GM19438 (cell line): ENCODE measurements around the gene LRRC9.
"Not testable (repeated sequence)": the region's sequence is repeated elsewhere in the genome, so short reads cannot be mapped to it uniquely, and the experiment has no call there.

Source experiments
- ATAC-seq: cut with Tn5 transposase; IDR thresholded peaks from one replicate; pipeline ENCODE4 v1.9.1; 2021; ENCODE audit warnings: low read depth; ENCODE audit not compliant: unreplicated experiment

Gene LRRC9

DNA sequence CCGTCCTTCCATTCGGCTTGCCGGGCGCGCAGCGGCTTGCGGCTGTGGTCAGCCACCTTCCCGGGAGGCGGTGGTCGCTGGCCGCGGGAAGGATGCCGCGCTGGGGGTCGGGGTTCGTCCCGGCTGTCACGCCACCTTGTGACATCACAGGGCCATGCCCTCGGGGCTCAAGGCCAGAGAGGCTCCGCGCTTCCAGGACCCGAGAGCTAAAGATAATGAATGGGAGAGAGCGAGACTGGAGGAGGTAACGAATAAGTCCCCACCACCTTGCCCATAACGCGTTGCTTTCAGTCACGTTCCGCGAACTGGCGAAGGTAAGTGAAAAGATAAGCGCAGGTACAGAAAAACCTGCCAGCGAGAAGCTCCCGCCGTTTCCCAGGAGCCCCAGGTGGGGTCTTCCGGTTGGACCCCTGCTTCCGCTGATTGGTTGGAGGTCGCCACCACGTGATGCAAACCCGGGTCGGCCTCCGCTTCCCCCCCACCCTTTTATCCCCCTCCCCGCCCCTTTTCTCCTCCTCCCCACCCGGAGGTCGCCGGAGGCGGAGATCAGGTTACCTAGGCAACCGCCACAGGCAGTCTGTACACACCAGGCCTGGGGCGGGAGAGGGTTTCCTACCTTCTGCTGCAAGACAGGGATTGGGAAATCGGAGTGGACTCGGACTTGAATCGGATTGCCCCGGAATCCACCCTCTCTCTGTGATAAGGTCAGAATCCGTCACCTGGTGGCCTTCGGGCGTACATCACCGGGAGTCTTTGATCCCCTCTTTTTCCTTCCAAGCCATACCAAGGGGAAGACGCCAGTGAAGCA is at the start of gene LRRC9:
TSS of gene LRRC9 (plus strand) at position 575 of the 808 bp plus-strand sequence.
- no peak for ATAC-seq

DNA sequence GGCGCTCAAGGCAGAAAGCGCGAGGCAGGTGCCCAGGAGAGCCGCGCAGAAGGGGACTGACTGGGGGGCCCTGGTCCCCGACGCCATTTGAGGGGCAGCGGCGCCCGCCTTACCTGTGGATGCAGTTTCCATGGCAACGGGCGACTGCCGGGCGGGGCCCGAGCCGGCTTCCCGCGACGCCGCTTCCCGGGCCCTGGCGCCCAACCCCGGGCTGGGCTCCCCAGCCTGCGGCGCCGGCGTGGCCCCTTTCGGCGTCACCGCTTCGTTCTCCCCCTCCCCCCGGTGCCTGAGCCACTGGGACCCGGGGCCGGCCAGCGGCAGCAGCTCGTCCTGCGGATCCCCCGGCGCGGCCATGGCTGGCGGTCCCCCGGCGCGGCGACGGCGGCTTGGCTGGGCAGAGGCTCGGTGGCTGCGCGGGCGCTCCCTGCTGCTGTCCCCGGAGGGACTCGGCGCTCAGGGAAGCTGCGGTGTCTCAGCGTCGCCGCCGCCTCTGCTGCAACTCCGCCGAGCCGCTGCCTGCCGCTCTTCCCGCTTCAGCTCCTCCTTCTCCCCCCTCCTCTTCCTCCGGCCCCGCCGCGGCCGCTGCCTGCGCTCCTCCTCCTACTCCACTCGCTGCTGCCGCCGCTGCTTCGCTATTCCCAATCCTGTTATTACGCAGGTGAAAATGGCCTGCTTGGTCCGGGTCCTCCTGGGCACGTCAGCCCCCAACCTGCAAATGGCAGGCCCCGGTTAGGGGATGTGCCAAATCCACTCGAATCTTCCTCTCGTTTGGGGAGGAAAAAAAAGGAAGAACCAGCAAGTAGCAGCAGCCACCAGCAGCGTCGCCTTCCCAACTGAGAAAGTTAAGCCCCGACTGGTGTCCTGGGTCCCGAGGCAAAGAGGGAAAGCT is 49.4 kb upstream of the LRRC9 start, which contains the start of gene RTN1:
TSS of gene RTN1 (minus strand) at position 500 of the 889 bp plus-strand sequence. CDS start at position 354, 146 bp downstream.
- ATAC-seq: peak; percentile 65

DNA sequence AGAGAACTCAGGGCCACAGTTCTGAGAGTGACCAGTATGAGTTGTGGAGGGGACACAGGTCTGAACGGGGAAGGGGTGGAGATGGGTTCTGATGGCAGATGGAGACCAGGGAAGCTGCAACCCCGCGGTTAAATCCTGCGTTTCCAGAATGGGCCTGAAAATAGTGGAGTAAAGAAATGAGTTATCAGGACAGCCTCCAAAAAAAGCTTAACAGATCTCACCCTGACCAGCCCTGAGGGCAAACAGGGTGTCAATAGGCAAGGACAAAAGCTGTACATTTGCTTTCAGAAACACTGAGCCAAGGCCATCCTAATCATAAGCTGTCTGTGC is 48.8 kb upstream of the LRRC9 start:
- ATAC-seq: no peak

DNA sequence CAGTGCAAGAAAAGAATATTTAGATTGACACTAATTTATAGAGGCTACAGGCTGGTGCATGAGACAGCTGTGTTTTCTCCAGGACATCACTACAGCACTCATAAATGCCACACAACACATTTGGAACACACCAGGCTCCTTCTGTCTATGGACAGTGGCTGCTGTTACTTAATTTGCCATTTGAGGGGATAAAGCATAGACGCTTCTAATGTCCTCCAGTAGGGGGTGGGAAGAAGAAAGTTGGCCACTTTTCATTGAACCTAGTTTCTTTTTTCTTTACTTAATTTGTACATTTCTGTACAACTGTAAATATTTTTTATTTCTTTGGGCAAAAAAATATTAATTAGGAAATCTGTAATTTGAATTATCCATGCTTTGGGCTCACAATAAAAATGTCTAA is 37.0 kb upstream of the LRRC9 start:
- no peak for ATAC-seq

DNA sequence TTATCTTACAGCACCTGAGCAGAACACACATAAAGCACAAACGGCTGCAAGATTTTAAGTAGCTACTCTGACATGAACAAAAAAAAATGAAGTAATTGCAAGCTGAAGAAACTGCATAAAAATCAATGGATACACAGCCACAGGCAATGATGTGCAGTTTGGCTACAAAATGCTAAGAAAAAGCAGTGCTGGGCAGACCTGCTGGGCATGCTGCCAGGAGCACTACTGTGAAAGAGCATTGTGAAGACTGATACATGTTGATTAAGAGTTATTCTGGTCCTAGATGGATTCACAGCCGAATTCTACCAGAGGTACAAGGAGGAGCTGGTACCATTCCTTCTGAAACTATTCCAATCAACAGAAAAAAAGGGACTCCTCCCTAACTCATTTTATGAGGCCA is 29.3 kb upstream of the LRRC9 start:
- ATAC-seq: no peak

DNA sequence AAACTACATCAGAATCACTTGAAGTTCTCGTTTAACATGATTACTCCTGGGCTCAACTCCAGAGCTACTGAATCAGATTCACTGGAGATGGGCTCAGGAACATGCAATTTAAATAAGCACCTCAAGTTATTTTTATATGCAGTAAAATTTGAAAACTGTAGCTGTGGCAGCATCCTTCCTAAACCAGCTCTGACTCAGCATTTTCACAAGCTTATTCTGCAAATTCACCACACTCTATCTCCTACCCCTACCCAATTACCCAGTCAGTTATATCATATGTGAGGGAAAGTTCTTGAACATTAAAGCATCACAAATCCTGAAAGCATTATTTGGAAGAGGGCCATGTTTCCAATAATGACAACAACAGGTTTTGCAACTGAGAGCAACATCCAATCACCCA is 24.2 kb upstream of the LRRC9 start:
- ATAC-seq: no peak

DNA sequence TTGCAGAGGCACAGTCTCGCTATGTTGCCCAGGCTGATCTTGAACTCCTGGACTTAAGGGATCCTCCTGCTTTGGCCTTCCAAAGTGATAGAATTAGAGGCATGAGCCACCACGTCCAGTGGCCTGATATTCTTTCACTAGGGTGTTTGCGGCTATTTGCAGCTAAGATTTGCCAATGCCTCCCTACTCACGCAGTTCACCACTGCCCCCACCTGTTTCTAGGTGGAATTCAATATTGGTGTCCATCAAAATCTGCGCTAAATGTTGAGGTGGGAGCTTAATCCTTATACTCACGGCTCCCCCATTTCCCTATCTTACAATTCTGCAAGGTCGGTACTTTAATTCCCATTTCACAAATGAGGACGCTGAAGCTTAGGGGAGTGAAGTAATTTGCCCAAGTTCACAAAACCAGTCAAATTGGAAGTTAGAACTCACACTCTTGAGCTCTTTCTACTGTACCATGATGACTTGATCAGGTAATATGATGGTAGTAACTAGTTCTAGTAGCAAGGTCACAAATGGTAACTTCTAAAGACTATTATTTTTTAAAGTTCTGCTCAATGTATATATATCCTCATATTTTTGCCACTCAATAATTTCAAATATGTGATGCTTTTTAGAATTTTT is 22.1 kb upstream of the LRRC9 start:
- ATAC-seq: no peak

DNA sequence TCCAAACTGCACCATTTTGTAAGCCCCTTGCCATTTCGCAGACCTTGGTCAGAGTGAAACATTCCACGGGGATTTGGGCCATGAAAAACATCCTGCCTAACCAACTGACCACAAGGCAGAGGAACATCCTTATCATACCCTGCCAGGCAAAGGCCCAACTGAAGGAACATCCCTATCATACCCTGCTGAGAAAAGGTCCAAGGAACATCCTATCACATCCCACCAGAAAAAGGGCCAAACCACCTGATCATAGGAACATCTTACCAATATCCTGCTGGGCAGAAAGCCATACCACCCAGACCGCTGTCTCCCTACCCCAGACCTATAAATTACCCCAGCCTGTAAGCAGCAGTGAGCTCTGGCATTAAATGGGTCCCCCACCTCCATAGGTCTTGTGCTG is 19.4 kb upstream of the LRRC9 start:
- ATAC-seq: no peak

DNA sequence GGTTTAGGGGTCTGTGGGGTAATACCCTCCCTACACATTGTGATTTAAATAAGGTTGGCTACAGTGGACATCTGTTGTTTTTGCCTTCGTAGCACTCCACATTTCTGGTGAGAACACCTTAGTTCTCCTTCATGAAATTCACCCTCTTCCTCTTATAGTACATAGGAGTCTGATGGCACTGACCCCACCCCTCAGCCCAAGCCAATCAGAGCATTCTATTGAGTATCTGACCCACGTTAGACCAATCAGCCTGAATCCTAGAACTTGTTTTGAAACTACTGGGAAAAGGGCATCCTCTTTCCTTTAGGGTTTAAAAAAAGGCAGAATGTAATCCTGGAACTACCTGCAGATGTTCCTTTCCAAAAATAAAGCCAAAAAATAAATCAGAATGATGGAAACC is 15.8 kb upstream of the LRRC9 start:
- no peak for ATAC-seq

DNA sequence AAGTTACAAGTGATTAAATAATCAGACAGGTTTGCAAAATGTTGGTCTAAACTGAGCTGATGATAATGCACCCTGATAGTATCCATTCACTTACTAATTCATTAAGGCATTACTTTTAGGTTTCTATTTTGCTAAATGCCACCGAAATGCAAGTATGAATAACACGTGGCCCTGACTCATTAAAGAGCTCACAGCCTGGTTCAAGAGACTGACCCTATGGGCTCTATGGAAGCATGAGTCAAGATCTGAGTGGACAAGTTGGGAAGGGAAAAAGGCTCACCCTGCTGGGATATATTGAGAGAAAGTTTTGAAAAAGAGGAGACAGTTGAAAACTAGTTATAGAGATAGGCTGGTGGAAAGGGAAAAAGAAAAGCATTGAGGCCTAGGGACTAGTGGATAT is 14.8 kb upstream of the LRRC9 start:
- ATAC-seq: no peak

DNA sequence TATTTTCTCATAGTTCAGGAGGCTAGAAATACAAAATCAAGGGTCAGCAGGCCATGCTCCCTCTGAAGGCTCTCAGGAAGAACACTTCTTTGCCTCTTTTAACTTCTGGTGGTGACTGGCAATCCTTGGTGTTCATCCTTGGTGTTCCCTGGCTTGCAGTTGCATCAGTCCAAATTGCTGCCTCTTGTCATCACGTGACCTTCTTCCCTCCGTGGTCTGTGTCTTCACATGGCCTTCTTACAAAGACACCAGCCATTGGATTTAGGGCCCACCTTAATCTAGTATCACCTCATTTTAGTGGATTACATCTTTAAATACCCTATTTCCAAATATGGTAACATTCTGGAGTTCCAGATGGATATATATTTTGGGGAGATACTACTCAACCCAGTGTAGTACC is 7.5 kb upstream of the LRRC9 start:
- ATAC-seq: no peak

DNA sequence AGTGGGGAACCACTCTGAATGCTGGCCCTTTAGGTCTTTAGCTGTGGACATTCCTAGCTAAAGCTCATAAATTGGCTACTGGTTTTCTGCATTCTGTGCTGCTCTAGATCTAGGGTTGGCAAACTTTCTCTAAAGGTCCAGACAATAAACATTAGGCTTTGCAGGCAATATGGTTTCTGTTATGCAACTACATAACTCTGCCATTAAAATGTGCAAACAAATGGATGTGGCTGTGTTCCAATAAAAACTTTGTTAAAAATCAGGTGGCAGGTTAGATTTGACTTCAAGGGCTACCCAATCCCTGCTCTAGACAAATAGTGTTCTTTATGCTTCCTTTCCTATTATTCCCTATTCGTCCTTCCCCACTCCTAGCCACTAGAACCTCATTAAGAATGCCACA is 6.8 kb upstream of the LRRC9 start:
- no peak for ATAC-seq

DNA sequence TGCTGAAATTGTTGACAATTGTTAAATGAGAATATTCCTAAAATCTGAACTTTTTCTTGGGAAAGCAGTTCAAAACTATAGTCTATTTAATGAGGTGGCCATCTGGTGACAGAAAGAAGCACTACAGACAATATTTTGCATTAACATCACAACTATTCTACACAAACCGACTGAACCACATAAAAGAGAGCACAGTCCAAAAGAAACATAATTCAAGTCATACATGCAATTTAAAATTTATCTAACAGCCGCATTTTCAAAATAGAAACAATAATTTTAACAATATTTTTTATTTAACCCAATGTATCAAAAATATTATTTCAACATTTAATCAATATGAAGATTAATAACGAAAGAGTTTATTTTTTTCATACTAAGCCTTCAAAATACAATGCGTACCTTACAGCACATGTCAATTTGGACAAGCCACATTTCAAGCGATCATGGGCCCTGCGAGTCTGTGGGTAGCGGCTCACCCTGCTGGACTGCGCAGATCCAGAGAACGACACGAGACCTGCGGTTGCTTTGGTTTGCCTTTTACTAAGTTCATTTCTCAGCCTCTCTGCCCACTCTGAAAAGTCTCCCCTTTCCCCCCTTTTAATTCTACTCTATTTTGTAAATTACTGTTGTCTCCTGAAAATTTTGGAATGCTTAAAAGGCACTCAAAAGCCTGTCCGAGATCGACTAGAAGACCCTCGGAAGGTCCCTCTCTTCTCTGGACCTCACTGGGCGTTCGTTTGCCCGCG is 947 bp upstream of the LRRC9 start:
- no peak for ATAC-seq

DNA sequence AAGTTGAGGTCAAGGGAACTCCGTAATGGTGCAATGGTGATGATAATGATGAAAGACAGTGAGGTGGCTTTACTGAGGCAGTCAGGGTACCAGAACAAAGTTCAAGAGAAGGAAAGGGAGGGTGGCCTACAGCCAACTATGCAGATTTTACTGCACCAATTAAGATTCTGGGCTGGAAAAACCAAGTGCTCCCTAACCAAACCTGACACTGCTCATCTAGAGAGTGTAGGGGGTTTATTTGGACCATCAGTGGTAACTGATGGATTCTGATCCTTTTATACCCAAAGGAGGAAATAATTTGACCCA is 387 bp downstream of the LRRC9 start:
- no peak for ATAC-seq

DNA sequence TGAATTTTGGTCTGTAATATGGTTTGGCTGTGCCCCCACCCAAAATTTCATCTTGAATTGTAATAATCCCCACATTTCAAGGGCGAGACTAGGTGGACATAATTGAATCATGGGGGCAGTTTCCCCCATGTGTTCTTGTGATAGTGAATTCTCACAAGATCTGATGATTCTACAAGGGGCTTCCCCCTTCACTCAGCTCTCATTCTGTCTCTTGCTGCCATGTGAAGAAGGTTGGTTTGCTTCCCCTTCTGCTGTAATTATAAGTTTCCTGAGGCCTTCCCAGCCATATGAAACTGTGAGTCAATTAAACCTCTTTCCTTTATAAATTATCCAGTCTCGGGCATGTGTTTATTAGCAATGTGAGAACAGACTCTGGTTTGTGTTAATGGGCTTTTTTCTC is 5.9 kb downstream of the LRRC9 start:
- no peak for ATAC-seq

DNA sequence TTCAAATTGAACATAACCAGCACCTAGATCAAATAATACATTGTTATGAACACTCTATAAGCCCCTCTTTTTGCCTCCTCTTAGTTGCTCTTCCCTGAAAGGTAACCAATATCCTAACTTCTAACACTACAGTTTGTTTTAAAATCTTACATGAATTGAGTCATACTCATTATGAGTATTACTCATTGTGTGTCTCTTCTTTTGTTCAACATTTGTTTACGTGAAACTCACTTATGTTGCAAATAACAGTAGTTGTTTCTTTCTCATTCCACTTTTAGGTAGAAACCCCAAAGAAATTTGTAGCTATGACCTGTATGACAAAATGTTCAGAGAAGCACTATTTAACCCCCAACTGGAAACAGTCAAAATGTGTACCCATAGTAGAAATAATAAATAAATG is 6.6 kb downstream of the LRRC9 start:
- no peak for ATAC-seq

DNA sequence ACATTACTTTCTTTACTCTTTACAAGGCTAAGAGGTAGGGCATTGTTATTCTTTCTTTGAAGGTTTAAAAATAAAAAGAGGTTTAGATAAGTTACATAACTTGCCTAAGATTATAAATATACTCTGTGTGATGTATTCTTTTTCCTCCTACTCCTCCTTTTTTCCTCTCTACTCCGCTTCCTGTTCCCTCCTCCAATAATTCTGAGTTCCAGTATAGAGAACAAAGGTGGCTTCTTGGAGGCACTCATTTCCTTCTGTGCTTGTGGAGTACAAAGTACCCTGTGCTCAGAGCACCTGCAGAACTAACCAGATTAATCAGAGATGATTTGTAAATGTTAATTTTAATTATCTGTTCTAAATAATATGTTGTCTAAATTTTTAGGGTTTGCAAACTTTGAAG is 11.3 kb downstream of the LRRC9 start:
- no peak for ATAC-seq

DNA sequence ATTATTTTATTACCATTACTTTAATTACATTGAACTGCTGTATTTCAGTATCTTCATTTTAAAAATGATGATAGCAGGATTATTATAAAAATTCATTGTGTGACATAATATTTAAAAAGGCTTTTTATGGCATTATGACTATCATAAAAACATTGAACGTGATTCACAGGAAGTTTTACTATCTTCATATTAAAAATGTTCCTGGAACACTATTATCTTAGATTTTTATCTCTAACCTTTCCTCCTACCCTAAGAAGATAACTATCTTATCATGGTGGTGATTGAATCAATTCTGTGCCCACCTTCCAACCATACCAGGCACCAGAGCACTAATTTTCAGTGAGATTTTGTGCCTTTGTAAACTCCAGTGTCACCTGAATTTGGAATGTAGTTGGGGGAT is 16.2 kb downstream of the LRRC9 start:
- ATAC-seq: no peak

DNA sequence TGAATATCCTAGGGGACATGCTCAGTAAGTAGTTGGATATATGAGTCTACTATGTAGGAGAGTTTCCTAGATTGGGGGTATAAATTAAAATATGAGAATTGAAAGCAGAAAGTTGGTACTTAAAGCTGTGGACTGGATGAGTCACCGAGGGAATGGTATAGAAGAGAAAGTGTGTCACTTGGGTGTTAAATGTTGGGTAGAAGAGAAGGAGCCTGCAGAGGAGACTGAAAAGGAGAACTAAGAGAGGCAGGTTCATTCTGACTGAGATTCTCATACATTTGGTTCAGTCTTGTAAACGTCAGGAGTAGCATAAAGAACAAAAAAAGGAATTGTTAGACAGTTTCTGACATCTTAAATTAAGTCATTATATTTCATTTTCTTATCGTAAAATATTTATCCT is 19.9 kb downstream of the LRRC9 start:
- no peak for ATAC-seq

DNA sequence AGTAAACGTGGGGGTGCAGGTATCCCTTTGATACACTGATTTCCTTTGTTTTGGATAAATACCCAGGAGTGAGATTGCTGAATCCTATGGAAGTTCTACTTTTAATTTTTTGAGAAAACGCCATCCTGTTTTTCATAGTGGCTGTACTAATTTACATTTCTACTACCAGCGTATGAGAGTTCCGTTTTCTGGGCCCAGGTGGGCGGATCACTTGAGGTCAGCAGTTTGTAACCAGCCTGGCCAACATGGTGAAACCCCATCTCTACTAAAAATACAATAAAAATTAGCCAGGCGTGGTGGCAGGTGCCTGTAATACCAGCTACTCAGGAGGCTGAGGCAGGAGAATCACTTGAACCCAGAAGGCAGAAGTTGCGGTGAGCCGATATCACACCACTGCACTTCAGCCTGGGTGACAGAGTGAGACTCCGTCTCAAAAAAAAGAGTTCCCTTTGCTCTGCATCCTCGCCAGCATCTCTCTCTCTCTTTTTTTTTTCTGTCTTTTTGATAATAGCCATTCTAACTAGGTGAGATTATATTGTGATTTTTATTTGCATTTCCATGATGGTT is 22.4 kb downstream of the LRRC9 start:
- not testable (repeated sequence) for ATAC-seq

DNA sequence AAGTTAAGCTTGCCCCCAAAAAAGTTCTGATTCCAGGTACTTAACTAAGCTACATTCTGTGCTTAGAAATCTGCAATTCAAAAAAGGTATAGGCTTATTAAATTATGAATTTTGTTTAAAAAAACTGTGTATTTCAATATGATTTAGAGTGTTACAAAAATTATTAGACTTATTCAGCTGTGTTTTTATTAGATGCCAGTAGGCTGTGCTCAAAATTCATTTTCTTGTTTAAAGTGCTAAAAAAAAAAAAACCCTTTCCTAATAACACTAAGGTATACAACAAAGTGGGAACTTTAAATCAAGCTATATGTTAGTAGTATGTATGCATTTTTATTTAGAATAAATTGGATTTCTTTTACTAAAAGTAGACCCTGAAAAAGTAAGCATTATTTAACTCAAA is 25.0 kb downstream of the LRRC9 start:
- ATAC-seq: no peak
